HepG2 (cell line): ENCODE results near the gene CD300H. TPM values are rescaled to one million over a fixed set of nuclear protein-coding genes. Genes with fewer than 3 reads are reported as not detected.

ENCODE experiments used
- BRD4 ChIP-seq: sonication (generic); formaldehyde crosslinking; IDR thresholded peaks from 2 replicates; pipeline ENCODE4 v1.4.0; 2020; ENCODE audit warnings: missing genetic modification reagents
- DBP ChIP-seq: sonication (generic); formaldehyde crosslinking; IDR thresholded peaks from 2 replicates; pipeline ENCODE4 v1.4.0; 2020; ENCODE audit warnings: missing genetic modification reagents; ENCODE audit errors: not compliant biosample characterization
- HDAC2 ChIP-seq: sonication (generic); formaldehyde crosslinking; IDR thresholded peaks from 2 replicates; pipeline ENCODE4 v1.4.0; 2020; ENCODE audit warnings: missing genetic modification reagents
- IRX3 ChIP-seq: sonication (generic); formaldehyde crosslinking; IDR thresholded peaks from 2 replicates; pipeline ENCODE4 v1.8.1; 2023; ENCODE audit warnings: mild to moderate bottlenecking, low read depth, missing genetic modification reagents, borderline replicate concordance
- KDM6A ChIP-seq: IDR thresholded peaks from 2 replicates; pipeline ENCODE4 v1.6.1; 2016; ENCODE audit warnings: low read depth
- KMT2B ChIP-seq: IDR thresholded peaks from 2 replicates; pipeline ENCODE4 v1.6.1; 2016; ENCODE audit warnings: missing genetic modification reagents, missing compliant biosample characterization
- MAZ ChIP-seq, 2 experiments: sonication (generic) in 1 of 2; formaldehyde crosslinking in 1 of 2; IDR thresholded peaks; 2 replicates each; pipeline versions ENCODE4 v1.5.0 to v1.6.1; 2012 to 2020; ENCODE audit warnings: low read depth in 2 of 2, mild to moderate bottlenecking in 2 of 2, borderline replicate concordance in 1 of 2, improper control_type of control experiment in 1 of 2, low read length in 1 of 2, missing genetic modification reagents in 1 of 2, moderate library complexity in 1 of 2
- SMAD3 ChIP-seq: sonication (generic); formaldehyde crosslinking; IDR thresholded peaks from 2 replicates; pipeline ENCODE4 v1.4.0; 2020; ENCODE audit warnings: missing genetic modification reagents
- SP5 ChIP-seq: IDR thresholded peaks from 2 replicates; pipeline ENCODE4 v1.6.1; 2016; ENCODE audit warnings: low read depth, borderline replicate concordance
- YEATS4 ChIP-seq: sonication (generic); formaldehyde crosslinking; IDR thresholded peaks from 2 replicates; pipeline ENCODE4 v1.4.0; 2020; ENCODE audit warnings: missing genetic modification reagents, borderline replicate concordance
- ZBTB21 ChIP-seq: sonication (generic); formaldehyde crosslinking; IDR thresholded peaks from 2 replicates; pipeline ENCODE4 v1.4.0; 2020; ENCODE audit warnings: missing genetic modification reagents
- ZEB1 ChIP-seq: IDR thresholded peaks from 2 replicates; pipeline ENCODE4 v1.6.1; 2012; ENCODE audit warnings: mild to moderate bottlenecking, low read depth, inconsistent platforms; ENCODE audit not compliant: insufficient replicate concordance
- ZNF232 ChIP-seq: sonication (generic); formaldehyde crosslinking; IDR thresholded peaks from 2 replicates; pipeline ENCODE4 v1.4.0; 2020; ENCODE audit warnings: missing genetic modification reagents, borderline replicate concordance
- ZNF318 ChIP-seq: sonication (generic); formaldehyde crosslinking; IDR thresholded peaks from 2 replicates; pipeline ENCODE4 v1.4.0; 2020; ENCODE audit warnings: mild to moderate bottlenecking, missing genetic modification reagents
- ZNF781 ChIP-seq: sonication (generic); formaldehyde crosslinking; IDR thresholded peaks from 2 replicates; pipeline ENCODE4 v1.5.1; 2020; ENCODE audit warnings: borderline replicate concordance, mild to moderate bottlenecking, missing genetic modification reagents; ENCODE audit errors: not compliant biosample characterization
- polyA plus RNA-seq, 8 experiments: library from polyadenylated mRNA; depleted of rRNA in 3 of 8; stranded (reverse) in 7 of 8; unstranded in 1 of 8; fragments of >200 nt; fragmentation: Illumina TruSeq in 4 of 8; extraction: Trizol in 4 of 8; gene quantifications; 2 replicates each; pipeline versions ENCODE4 v1.2.1 to v1.2.3, GENCODE V29; 2011 to 2016; ENCODE audit warnings: low read depth in 4 of 8, missing spikeins in 1 of 8, mixed read lengths in 1 of 8; ENCODE audit not compliant: insufficient read depth in 1 of 8
- total RNA-seq, 5 experiments: library from RNA; depleted of rRNA; stranded (reverse); fragments of >200 nt; fragmentation: Illumina TruSeq; extraction: Trizol; gene quantifications; 2 replicates each; pipeline ENCODE4 v1.2.3, GENCODE V29; 2016; ENCODE audit warnings: low read depth in 1 of 5
- TF ChIP-seq, protein P1 (sequence below): IDR thresholded peaks from 2 replicates; pipeline ENCODE4 v1.6.1; 2018; ENCODE audit warnings: missing genetic modification reagents, mild to moderate bottlenecking, missing compliant biosample characterization

CD300H gene
- total and polyA plus RNA-seq, 2 of the 13 experiments (the other 11 are each of a cell fraction or from before 2014, with no cell fraction given): not detected

DNA sequence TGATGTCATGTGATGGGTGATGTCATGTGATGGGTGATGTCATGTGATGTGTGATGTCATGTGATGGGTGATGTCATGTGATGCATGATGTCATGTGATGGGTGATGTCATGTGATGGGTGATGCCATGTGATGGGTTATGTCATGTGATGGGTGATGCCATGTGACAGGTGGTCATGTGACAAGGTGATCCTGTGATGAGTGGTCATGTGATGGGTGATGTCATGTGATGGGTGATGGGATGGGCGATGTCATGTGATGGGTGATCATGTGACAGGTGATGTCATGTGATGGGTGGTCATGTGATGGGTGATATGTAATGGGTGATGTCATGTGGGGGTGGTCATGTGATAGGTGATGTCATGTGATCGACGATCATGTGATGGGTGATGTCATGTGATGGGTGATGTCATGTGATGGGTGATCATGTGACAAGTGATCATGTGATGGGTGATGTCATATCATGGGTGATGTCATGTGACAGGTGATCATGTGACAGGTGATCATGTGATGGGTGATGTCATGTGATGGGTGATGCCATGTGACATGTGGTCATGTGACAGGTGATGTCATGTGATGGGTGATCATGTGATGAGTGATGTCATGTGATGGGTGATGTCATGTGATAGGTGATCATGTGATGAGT, 53.2 kb downstream of the CD300H start (continued):
- TF ChIP-seq MAZ (IDR thresholded peaks at IDR 0.05; ENCODE audit: borderline replicate concordance, low read depth, low read length) (no peak), MAZ (CRISPR knock-in tag; IDR thresholded peaks at IDR 0.05; ENCODE audit: low read depth) (no peak), HDAC2 (CRISPR knock-in tag) (no peak), ZNF781 (CRISPR knock-in tag) (no peak), SP5 (CRISPR knock-in tag) (no peak), IRX3 (CRISPR knock-in tag) (no peak), BRD4 (CRISPR knock-in tag) (no peak), ZNF318 (no peak), DBP (CRISPR knock-in tag) (no peak), KDM6A (CRISPR knock-in tag) (no peak), ZBTB21 (CRISPR knock-in tag) (peak; percentile 45; the same call in 1 of the 2 replicates), YEATS4 (CRISPR knock-in tag) (no peak), KMT2B (CRISPR knock-in tag) (no peak), ZNF232 (CRISPR knock-in tag) (no peak), ZEB1 (no peak), SMAD3 (CRISPR knock-in tag) (no peak)
- TF ChIP-seq, protein P1, sequence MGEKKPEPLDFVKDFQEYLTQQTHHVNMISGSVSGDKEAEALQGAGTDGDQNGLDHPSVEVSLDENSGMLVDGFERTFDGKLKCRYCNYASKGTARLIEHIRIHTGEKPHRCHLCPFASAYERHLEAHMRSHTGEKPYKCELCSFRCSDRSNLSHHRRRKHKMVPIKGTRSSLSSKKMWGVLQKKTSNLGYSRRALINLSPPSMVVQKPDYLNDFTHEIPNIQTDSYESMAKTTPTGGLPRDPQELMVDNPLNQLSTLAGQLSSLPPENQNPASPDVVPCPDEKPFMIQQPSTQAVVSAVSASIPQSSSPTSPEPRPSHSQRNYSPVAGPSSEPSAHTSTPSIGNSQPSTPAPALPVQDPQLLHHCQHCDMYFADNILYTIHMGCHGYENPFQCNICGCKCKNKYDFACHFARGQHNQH (CRISPR knock-in tag): no peak
